A673 (cell line): ENCODE results near the gene CFAP65. TPM values are rescaled to one million over a fixed set of nuclear protein-coding genes. Genes with fewer than 3 reads are reported as not detected.

Source experiments
- BruUV-seq: library from RNA; stranded (reverse); fragments of 400-500 nt; replicated peaks from 2 replicates; lab custom pipeline; 2021; lab: Mats Ljungman, UMichigan
- CTCF ChIA-PET: fragments of 300-600 bp; sonication (Branson Sonifier 250); formaldehyde crosslinking; loops from one replicate; lab custom pipeline; 2022; ENCODE audit warnings: antibody characterized with exemption; lab: Charles Lee
- POLR2A ChIA-PET: fragments of 300-600 bp; sonication (Branson Sonifier 250); formaldehyde crosslinking; loops from one replicate; lab custom pipeline; 2022; ENCODE audit warnings: antibody characterized with exemption; ENCODE audit not compliant: low non-redundant PET; lab: Charles Lee
- DNase-seq: peaks from one replicate; pipeline ENCODE4 v3.0.0-alpha.2; 2015; ENCODE audit warnings: low spot score
- H3K27ac ChIP-seq: fragments of 200-600 bp; sonication (generic); 2 replicates; pipeline ENCODE4 v1.5.1; 2016; ENCODE audit warnings: mixed run types, low read depth, mild to moderate bottlenecking, mixed read lengths, antibody characterized with exemption, low read length; ENCODE audit not compliant: poor library complexity, severe bottlenecking
- H3K27me3 ChIP-seq: fragments of 200-600 bp; sonication (generic); replicated peaks from 2 replicates; pipeline ENCODE4 v1.6.1; 2017; ENCODE audit warnings: mixed run types, low read depth, mild to moderate bottlenecking, mixed read lengths, antibody characterized with exemption, low read length; ENCODE audit not compliant: insufficient read depth, poor library complexity
- H3K36me3 ChIP-seq: fragments of 200-600 bp; sonication (generic); 2 replicates; pipeline ENCODE4 v1.6.1; 2016; ENCODE audit warnings: mixed run types, mild to moderate bottlenecking, mixed read lengths, antibody characterized with exemption, low read length; ENCODE audit not compliant: insufficient read depth, poor library complexity, severe bottlenecking
- H3K4me1 ChIP-seq: fragments of 200-600 bp; sonication (generic); 2 replicates; pipeline ENCODE4 v1.6.1; 2017; ENCODE audit warnings: mixed run types, mild to moderate bottlenecking, mixed read lengths, antibody characterized with exemption, low read length; ENCODE audit not compliant: insufficient read depth, poor library complexity, severe bottlenecking
- H3K4me3 ChIP-seq: fragments of 200-600 bp; sonication (generic); 2 replicates; pipeline ENCODE4 v1.5.1; 2016; ENCODE audit warnings: low read depth, mixed run types, mild to moderate bottlenecking, mixed read lengths, low read length; ENCODE audit not compliant: poor library complexity, severe bottlenecking
- H3K9me3 ChIP-seq: fragments of 200-600 bp; sonication (generic); 2 replicates; pipeline ENCODE4 v1.6.1; 2016; ENCODE audit warnings: mixed run types, low read depth, mild to moderate bottlenecking, mixed read lengths, antibody characterized with exemption, low read length; ENCODE audit not compliant: poor library complexity, severe bottlenecking
- EZH2 ChIP-seq: fragments of 200-600 bp; sonication (generic); IDR thresholded peaks from 2 replicates; pipeline ENCODE4 v1.6.1; 2017; ENCODE audit warnings: borderline replicate concordance, low read depth, mild to moderate bottlenecking, mixed read lengths, antibody characterized with exemption, low read length; ENCODE audit not compliant: poor library complexity, severe bottlenecking
- intact Hi-C: fragments of 100-400 bp; cut with micrococcal nuclease; formaldehyde crosslinking; loops from one replicate; pipeline ENCODE4 v1.10.0; 2022; ENCODE audit not compliant: unreplicated experiment
- total RNA-seq: library from RNA; stranded (reverse); gene quantifications from 2 replicates; pipeline ENCODE4 v1.2.3, GENCODE V29; 2021
- TF ChIP-seq, protein P1 (sequence below): fragments of 300-800, 200-600 bp; sonication (generic); conservative IDR thresholded peaks from 2 replicates; pipeline ENCODE4 v1.5.1; 2017; ENCODE audit warnings: low read depth, mild to moderate bottlenecking, antibody characterized with exemption, low read length, moderate library complexity, mixed read lengths

CFAP65 gene
- total RNA-seq, 1 experiment from 2014 or later: 0.13 TPM

DNA sequence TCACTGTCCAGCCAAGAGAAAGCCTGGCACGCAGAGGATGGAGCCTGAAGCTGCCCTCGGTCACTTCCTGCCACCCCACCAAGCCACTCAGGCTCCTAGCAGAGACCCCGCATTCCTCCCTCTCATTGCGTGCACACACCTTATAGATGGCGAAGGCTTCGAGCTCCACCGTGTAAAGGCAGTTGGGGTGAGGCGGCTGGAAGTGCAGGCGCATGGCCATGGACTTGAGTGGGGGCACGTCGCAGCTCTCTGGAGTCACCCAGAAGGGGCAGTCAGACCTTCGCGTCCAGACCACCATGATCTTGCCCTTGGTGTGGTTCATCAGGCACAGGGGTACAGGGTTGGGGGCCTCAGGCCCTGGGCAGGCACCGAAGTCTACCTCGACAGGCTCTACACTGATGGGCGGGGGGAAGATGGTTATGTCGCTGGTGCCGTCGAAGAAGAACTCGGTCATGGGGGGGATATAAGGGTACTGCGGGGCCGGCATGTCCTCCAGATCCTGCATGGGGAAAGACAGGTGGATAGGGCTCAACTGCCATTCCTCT, 13.7 kb downstream of the CFAP65 start:
- no TSS peak for BruUV-seq
- Histone ChIP-seq H3K27me3 (peaks cover 3% of the 10 kb centered on the region), H3K27ac (no peak overlapping the region), H3K9me3 (no peaks in the 10 kb centered on the region), H3K36me3 (no peaks in the 10 kb centered on the region), H3K4me3 (no peak overlapping the region), H3K4me1 (no peaks in the 10 kb centered on the region)
- TF ChIP-seq, protein P1, sequence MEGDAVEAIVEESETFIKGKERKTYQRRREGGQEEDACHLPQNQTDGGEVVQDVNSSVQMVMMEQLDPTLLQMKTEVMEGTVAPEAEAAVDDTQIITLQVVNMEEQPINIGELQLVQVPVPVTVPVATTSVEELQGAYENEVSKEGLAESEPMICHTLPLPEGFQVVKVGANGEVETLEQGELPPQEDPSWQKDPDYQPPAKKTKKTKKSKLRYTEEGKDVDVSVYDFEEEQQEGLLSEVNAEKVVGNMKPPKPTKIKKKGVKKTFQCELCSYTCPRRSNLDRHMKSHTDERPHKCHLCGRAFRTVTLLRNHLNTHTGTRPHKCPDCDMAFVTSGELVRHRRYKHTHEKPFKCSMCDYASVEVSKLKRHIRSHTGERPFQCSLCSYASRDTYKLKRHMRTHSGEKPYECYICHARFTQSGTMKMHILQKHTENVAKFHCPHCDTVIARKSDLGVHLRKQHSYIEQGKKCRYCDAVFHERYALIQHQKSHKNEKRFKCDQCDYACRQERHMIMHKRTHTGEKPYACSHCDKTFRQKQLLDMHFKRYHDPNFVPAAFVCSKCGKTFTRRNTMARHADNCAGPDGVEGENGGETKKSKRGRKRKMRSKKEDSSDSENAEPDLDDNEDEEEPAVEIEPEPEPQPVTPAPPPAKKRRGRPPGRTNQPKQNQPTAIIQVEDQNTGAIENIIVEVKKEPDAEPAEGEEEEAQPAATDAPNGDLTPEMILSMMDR: no peak
- TF ChIP-seq EZH2: no peak
- intact Hi-C loops: no loop called here
- no peak for DNase-seq
- POLR2A ChIA-PET: no interaction called here
- CTCF ChIA-PET: interaction anchor here (0.9 to 1.1 kb wide), 2 partner anchors 32 to 127 kb away, joined by 3 read pairs; no protein-coding TSS in a partner anchor

DNA sequence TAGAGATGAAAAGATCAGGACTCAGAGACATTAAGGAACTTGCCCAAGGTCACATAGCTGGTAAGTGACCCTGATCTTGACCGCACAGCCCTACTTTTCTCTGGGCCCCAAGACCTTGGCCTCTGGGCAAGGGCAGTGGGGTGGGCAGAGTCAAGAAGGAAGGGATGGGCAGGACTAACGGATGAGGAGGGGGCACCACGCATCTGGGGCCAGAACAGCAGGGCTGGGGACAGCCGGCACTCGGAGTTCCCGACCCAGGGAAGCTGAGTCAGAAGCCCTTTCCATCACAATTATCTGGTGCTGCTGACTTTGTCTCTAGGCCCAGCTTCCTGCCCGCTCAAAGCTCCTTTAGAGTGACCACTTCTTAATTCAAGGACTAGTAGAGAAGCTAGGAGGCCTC, 14.4 kb downstream of the CFAP65 start:
- CTCF ChIA-PET: interaction anchor here (0.9 to 1.1 kb wide), 2 partner anchors 31 to 128 kb away, joined by 3 read pairs; no protein-coding TSS in a partner anchor
- no peak overlapping the region for H3K27ac ChIP-seq
- POLR2A ChIA-PET: interaction anchor here (0.5 kb wide), 1 partner anchor 42 kb away, joined by 10 read pairs; the partner anchor contains the start of gene FEV
- H3K9me3 ChIP-seq: no peaks in the 10 kb centered on the region
- no TSS peak for BruUV-seq
- no peaks in the 10 kb centered on the region for H3K36me3 ChIP-seq
- no peak overlapping the region for H3K4me3 ChIP-seq
- no peak for TF ChIP-seq EZH2
- TF ChIP-seq, protein P1: no peak
- no peaks in the 10 kb centered on the region for H3K27me3 ChIP-seq
- intact Hi-C loops: no loop called here
- DNase-seq: no peak
- H3K4me1 ChIP-seq: no peaks in the 10 kb centered on the region

DNA sequence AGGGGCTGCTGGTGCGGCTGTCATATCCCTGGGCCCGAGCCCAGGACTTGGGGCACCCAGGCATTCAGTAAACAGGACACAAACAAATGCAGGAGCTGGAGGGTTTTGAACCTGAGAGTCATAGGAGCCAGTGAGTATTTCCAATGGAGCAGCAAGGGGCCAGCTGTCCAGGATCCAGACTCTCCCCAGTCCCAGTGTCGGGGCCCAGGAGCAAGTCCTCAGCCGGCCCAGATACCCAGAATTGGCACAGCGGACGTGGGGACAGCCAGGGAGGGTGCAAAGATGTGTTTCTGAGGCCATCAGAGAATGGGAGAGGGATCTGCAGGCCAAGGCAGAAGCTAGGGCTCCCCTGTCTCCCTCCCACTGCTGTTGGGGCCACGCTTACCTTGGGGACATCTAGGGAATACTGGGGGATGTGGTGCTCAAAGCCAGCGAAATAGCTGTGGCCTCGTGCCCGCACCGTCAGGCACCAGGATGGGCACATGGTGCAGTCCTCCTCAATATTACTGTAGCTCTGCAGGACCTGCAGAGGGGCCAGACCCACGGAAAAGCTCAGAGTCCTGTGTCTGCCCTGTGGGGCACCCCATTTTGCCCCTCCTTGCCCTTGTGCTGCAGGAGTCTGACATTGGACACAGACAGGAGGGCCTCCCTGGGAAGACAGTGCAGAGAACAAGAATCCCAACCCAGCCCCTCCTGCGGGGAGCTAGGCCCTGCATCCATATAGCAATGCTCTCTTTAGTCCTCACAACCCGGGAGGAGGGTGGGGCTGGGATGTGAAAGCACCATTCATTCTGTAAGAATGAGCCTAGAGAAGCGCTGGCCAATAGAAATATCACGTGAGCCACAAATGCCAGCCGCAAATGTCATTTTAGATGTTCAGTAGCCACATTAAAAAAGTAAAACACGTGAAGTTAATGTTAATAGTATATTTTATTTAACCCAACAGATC, 15.4 kb downstream of the CFAP65 start:
- ChIA-PET CTCF (no interaction called here), POLR2A (no interaction called here)
- Histone ChIP-seq H3K4me1 (no peaks in the 10 kb centered on the region), H3K27me3 (no peaks in the 10 kb centered on the region), H3K36me3 (no peaks in the 10 kb centered on the region), H3K4me3 (no peak overlapping the region), H3K27ac (no peak overlapping the region), H3K9me3 (no peaks in the 10 kb centered on the region)
- intact Hi-C loops: no loop called here
- TF ChIP-seq, protein P1: no peak
- TF ChIP-seq EZH2: no peak
- no TSS peak for BruUV-seq
- no peak for DNase-seq
